ENCODE data around the gene IKZF4. TPM values are rescaled to one million over a fixed set of nuclear protein-coding genes. Genes with fewer than 3 reads are reported as not detected.

The IKZF4 gene
- total RNA-seq, 1 experiment from 2014 or later, result 13.9 TPM

DNA sequence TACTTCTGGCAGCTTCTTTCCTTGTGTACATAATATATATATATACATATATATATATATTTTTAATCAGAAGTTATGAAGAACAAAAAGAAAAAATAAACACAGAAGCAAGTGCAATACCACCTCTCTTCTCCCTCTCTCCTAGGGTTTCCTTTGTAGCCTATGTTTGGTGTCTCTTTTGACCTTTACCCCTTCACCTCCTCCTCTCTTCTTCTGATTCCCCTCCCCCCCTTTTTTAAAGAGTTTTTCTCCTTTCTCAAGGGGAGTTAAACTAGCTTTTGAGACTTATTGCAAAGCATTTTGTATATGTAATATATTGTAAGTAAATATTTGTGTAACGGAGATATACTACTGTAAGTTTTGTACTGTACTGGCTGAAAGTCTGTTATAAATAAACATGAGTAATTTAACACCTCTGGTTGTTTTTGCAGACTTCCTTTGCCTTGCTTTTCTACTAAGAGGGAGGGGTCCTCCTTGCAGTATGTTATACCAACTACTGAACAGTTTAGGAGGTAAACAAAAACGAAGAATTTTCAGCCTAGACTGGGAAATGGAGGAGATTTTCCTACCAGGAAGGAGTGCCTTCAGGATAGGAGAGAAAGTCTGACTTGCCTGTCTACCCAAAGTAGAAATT lies 17.3 kb downstream of the IKZF4 start:
- H4K8ac ChIP-seq (replicated peaks; ENCODE audit: insufficient read length, low read depth, low read length), result no peak overlapping the region
- Mint-ChIP-seq H3K9me3 (peaks cover 0 to 3% of the 10 kb centered on the region in 2 experiments; a peak in 1 of 5 replicates), H3K27ac (no peak overlapping the region), H3K27me3 (ENCODE audit: low read depth) (no peaks in the 10 kb centered on the region), H3K4me1 (peaks cover 16 to 24% of the 10 kb centered on the region in 2 experiments), H3K36me3 (ENCODE audit: insufficient read depth in 1 of 3, low read depth in 3 of 3) (peaks cover 17 to 45% (median 41%) of the 10 kb centered on the region in 3 experiments), H3K4me3 (0 out of 5 replicates have a peak overlapping the region, but pooled peaks of 1 of the 2 experiments have one; percentile 14)
- H3K18ac ChIP-seq (ENCODE audit: insufficient read length, low read depth, low read length), result no peak overlapping the region
- DNase-seq, result no peak
- no peak overlapping the region for H2BK12ac ChIP-seq (ENCODE audit: insufficient read length, low read depth, low read length)
- no peak overlapping the region for H2BK5ac ChIP-seq (ENCODE audit: insufficient read length, low read length)
- no peak overlapping the region for H3K27ac ChIP-seq (ENCODE audit: insufficient read length, low read depth, low read length)
- H3T11ph ChIP-seq (ENCODE audit: low read length), result no peak overlapping the region
- no peak overlapping the region for H2BK20ac ChIP-seq (ENCODE audit: low read depth, low read length, poor library complexity, severe bottlenecking)
- H3K4me2 ChIP-seq (ENCODE audit: insufficient read depth, insufficient read length, low read length), result no peak overlapping the region
- H4K5ac ChIP-seq (ENCODE audit: insufficient read length, low read depth, low read length), result no peak overlapping the region
- H3K14ac ChIP-seq (ENCODE audit: insufficient read depth, low read length), result no peak overlapping the region
- no peaks in the 10 kb centered on the region for H4K20me1 ChIP-seq (ENCODE audit: control insufficient read depth, insufficient read depth, insufficient read length)
- no peaks in the 10 kb centered on the region for H3K23me2 ChIP-seq (ENCODE audit: insufficient read length, low read depth, low read length, poor library complexity, severe bottlenecking)
- H2BK15ac ChIP-seq (ENCODE audit: low read depth, low read length), result no peak overlapping the region
- H3K79me1 ChIP-seq (ENCODE audit: insufficient read depth, low read depth, low read length, poor library complexity, severe bottlenecking), result no peaks in the 10 kb centered on the region
- no peak overlapping the region for H2BK120ac ChIP-seq (ENCODE audit: low read depth, low read length, poor library complexity, severe bottlenecking)
- no peak overlapping the region for H2AFZ ChIP-seq (ENCODE audit: low read length)
- TF ChIP-seq CTCF (conservative IDR thresholded peaks at IDR 0.05), result no peak
- H2AK5ac ChIP-seq (ENCODE audit: insufficient read length, low read length), result no peak overlapping the region
- H3K9ac ChIP-seq (ENCODE audit: extremely low read depth, insufficient read length, low read length), result no peak overlapping the region
- no peaks in the 10 kb centered on the region for H3K9me3 ChIP-seq (ENCODE audit: control insufficient read depth, low read depth, low read length)
- 83% methylated on average over 1 of the region's 2 CpGs for WGBS (ENCODE audit: extremely low coverage, insufficient read length, low lambda C conversion rate)
- no peaks in the 10 kb centered on the region for H3K27me3 ChIP-seq (ENCODE audit: insufficient read depth, low read length)
- H4K91ac ChIP-seq (ENCODE audit: insufficient read length, low read depth, low read length), result no peak overlapping the region
- no peaks in the 10 kb centered on the region; the same call in 1 of the 2 replicates for H3K4me1 ChIP-seq (ENCODE audit: insufficient read depth, low read length)
- H3K56ac ChIP-seq (ENCODE audit: insufficient read length, low read depth, low read length), result no peak overlapping the region
- peaks cover 11% of the 10 kb centered on the region; the same call in 1 of the 2 replicates for H3K79me2 ChIP-seq (ENCODE audit: insufficient read depth, low read length)
- no peak overlapping the region for H3K23ac ChIP-seq (ENCODE audit: insufficient read length, low read depth, low read length)
- H3K4ac ChIP-seq (ENCODE audit: low read depth, low read length), result no peak overlapping the region
